A204.1 (cell line): ENCODE data around the gene CALCR.
"Not testable (repeated sequence)": the region's sequence is repeated elsewhere in the genome, so short reads cannot be mapped to it uniquely, and the experiment has no call there.

Experiments
- FAIRE-seq: peaks from 2 replicates; lab custom pipeline; 2012; peaks lifted over from hg19 to GRCh38; lab: Jason Lieb, UNC

Gene CALCR

DNA sequence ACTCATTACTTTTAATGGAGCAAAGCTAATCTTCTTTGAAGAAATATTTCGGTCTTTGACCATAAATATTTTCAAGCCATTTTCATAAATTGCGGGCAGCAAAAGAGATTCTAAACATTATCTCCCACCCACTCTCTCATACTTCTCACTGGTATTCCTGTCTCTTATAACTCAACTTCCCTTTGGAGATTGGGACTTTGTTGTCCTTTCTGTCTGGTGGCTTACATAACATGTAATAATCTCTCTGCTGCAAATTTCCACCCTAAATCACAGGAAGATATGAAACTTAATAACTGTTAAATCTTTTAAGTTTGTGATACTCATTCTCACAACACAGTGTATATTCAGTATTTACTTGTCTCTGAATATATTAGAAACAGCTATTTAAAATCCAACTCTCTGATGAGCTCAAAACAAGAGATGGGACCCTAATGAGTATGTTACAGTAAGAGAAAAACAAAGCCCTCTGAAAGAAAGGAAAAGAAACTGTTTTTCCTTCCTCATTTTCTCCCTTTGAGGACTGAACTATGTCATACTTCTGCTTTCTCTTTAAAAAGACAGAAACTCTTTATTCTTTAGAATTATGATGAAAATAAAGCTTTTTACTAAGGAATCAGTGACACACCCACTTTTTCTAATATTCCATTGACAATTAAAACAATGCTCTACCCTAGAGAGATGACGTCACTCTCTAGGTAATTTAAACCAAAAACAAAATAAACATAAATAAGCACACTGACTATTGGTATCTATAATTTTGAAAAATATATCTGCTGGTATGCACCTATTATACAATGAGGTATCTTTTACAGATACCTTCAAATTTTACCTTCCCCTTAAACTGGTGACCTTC lies 14.7 kb downstream of the CALCR start:
- no peak for FAIRE-seq

DNA sequence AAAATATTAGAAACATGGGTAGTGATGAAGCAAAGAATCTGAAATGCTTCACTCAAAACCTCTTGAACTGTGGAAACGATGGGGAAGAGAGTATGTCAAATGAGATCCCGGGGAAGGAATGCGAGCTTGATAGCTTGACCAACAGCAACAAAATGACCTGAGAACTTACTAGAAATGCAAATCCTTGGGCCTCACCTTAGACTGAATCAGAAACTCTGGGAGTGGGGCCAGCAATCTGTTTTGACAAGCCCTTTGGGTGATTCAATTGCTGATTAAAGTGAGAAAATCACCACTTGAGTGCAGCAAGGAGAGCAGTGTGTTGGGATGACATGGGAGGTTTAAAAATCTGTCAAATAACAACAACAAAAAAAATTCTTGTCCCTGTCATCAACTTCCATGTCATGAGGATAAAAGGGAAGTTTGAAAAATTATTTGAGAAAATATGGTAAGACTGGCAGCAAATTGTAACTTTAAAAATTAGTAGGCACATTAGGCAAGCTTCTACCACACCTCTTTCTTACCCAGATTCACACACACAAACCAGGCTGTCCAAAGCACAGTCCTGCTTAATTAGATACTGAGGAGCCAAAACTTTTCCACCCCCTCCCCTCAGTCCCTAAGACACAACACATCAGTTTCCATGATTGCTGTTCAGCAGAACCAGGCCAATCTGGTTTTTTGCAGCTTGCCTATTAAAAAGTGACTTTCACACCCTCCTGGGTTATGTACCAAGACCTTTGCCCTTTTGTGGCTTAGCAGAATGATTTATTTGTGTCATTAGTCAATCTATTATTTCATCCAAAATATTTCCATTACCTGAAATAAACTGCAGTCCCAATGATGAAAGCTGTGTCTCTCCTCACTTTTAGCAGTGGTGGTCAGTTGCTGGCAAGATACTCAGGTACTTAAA lies 15.6 kb downstream of the CALCR start:
- FAIRE-seq: no peak

DNA sequence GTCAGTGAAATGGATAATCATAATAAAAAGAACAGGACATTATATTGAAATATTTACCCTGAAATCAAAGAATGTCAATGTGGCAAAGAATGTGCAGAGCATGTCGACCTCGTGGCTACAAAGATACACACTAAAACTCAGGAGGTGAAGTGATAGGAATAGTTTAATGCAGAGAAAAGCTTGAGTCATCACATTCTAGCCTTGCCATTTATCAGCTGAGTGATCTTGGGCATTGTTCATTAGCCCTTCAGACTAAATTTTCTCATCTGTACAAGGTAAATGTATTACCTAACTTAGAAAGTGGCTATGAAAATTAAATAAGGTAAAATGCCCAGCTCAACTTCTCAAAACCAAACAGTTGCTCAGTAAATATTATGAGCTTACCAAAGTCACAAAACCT lies 22.6 kb downstream of the CALCR start:
- no peak for FAIRE-seq

DNA sequence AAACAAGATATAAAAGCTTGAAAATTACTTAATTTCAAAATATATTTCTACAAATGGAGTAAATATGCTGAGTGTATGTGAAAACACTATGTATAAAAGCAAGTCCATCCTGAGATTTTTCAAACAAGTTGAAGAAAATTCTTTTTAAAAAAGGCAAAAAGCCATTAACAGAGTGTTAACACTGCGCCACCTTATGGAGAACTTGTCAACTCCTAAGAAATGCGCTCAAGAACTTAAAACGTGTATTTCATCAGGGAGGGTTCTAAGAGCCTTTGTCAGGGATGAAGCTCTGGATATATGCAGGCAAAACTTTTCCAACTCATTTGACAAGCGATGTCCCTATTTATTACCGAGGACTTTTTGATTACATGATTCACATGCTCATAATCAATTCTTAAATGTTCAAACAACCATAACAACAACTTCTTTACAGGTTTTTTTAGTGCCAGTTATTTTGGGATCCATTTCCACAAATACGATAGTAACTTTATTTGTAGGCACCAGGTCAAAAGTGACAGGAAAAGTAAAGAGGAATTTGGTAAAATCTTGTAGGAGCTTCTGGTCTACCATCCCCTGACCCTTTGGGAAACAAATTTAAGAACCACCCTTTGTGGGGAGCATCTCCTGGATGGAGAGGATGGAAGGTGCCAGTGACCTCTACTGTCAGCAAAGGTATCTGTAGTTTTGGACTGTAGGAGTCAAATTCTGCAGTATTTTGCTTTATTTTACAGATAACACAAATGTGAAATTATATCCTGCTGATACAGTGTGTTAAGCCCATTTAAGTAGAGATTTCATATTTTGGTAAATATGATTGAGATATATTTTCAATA lies 23.2 kb downstream of the CALCR start:
- peak; percentile 92 for FAIRE-seq

DNA sequence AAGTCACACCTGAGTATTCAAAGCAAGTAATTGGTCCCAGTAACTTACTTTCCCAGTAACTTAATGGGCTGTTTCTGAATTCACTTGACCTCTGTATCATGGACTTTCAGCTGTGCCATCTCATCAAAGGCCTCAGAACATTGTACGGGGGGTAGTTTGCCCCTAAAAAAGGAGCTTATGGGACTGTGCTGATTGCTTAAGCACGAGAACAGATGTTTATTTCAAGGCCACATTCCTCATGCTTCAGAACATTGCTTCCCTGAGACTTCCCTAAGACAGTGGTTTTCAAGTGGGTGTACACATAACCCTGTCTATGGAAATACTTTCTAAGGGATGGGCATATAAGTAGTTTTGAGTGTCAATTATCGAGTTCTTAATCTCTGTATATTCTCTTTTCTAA lies 26.8 kb downstream of the CALCR start:
- FAIRE-seq: no peak

DNA sequence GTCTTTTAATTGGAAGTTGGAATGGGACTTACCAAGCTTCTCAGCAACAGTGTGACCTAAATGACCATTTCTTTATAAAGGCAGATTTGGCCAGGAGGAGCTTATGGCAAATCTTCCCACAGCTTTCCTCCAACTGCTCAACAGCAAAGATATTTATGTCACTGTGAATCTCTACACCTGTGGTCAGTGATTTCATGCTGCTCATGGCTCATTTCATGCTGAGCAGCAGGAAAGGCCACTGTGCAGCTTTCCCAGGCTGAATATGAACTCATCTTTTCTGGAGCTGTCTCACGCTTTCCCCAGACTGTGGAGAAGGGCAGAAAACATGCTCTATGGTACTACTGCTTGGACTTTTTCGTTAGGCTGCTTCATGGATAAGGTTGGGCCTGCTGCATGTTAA lies 29.8 kb downstream of the CALCR start:
- FAIRE-seq: no peak

DNA sequence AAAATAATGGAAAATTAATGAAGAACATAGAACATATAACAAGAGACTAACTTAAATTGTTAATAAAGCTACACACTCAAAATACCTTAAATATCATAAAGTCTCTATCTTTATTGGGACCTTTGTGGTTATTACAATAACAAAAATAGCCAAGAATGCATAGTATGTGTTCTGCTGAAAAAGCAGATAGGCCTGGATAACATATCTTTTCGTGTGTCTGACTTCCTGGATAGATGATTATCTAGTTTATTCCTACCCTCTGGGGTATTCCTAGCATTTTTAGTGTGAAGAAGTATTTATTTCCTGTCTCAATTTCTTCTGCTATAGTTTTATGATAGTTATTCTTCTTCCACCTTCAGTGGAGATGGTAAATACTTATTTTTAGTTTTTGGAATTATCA lies 36.5 kb downstream of the CALCR start:
- peak; percentile 47 for FAIRE-seq

DNA sequence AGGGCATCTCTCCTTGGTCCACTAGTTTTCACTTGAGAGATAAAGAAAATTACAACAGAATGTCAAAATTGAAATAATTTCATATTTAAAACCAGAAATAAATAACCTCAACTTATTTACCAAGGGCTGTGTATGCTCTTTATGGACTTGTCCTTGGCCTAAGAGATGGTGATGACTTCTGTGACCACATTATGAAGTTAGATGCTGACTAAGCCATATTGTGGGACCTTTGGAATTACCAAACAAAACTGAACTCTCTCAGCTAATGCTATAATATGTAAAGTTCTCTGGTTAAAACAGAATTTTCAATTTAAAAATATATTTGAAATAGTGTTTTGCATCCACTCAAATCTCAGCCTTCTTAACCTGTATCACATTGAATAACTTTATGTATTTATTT lies 38.9 kb downstream of the CALCR start:
- no peak for FAIRE-seq

DNA sequence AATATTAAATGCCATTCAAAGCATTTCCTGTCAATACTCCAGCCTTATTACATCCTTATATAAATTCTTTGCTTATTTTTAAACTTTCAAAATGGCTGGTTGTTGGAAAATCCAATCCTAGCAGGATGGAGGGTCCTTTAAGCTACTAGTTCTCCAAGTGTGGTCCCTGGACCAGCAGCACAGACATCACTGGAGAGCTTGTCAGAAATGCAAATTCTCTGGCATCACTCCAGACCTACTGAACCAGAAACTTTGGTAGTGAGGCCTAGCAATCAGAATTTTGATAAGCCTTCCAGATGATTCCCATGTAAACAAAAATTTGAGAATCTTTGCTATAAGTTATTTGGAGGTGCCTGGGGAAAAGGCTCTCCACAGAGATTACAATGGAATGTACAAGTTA lies 43.8 kb downstream of the CALCR start:
- FAIRE-seq: no peak

DNA sequence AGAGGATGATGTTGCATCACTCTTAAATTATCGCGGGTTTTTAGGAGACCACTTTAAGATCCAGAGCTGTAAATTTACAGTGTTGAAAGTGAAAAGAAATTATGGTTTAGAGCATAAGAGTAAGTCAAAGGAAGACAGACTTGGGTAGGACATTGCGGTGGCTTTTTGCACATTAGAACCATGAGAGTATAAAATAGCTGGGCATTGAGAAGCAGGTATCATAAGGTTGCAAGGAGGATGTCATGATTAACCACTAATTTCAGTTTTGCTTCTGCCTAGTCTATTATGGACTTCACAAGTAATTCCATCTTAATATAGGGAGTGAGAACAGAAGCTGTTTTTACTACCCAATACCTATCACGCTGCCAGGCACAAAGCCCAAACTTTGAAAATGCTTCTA lies 57.7 kb downstream of the CALCR start:
- FAIRE-seq: no peak

DNA sequence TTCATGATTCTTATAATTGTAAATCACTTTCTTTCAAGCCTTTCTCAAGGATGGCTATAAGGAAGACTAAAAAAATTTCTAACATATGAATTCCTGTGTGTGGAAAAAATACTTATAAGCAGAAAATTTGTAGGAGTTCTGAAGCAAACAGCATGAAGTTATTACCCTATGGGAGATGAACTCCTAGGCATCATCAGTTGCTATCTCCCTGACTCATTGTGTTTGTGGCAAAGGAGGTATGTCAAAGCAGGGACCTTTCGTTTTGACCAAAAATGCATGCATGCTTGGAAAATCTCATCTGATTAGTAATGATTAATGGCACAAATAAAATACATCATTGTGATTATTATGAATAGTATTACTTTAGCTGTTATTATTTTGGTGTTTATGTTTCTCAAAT lies 59.4 kb downstream of the CALCR start:
- FAIRE-seq: no peak

DNA sequence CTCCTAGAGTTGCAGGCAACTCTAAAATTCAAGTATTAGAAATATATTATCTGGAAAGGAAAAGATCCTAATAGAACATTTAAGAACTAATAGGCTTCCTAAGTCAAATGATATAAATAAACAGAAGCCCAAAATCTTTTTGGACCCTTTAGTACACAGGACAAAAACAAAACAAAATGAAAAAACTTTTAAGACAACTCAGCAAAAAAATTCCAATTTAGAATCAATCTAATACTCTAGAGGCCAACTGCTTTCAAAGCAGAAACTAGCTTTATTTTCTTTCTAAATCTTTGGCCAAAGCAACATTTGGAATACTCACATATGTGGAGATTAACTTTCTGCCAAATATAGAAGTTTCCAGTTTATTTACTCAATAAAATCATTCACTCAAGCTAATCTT lies 65.2 kb downstream of the CALCR start:
- FAIRE-seq: no peak

DNA sequence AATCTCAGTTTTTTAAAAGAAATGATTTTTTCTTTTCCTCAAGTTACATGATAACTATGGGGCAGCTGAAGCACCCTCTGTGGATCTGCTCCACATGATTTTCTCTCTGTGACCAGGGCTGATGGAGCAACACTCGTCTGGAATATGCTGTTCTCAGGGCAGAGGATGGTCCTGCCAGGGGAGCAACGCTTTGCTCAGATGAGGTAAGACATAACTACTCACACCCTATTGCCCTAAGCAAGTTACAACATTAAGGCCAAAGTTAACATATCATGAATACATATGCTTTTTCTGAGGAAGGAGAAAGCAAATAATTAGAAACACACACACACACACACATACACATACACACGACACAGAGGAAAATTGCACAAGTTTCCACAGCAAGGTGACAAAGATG lies 71.4 kb downstream of the CALCR start:
- FAIRE-seq: no peak

DNA sequence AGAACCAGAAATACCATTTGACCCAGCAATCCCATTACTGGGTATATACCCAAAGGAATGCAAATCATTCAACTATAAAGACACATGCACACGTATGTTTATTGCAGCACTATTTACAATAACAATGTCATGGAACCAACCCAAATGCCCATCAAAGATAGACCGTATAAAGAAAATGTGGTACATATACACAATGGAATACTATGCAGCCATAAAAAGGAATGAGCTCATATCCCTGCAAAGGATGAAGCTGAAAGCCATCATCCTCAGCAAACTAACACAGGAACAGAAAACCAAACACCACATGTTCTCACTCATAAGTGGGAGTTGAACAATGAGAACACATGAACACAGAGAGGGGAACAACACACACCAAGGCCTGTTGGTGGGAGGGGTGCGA lies 82.7 kb downstream of the CALCR start:
- not testable (repeated sequence) for FAIRE-seq

DNA sequence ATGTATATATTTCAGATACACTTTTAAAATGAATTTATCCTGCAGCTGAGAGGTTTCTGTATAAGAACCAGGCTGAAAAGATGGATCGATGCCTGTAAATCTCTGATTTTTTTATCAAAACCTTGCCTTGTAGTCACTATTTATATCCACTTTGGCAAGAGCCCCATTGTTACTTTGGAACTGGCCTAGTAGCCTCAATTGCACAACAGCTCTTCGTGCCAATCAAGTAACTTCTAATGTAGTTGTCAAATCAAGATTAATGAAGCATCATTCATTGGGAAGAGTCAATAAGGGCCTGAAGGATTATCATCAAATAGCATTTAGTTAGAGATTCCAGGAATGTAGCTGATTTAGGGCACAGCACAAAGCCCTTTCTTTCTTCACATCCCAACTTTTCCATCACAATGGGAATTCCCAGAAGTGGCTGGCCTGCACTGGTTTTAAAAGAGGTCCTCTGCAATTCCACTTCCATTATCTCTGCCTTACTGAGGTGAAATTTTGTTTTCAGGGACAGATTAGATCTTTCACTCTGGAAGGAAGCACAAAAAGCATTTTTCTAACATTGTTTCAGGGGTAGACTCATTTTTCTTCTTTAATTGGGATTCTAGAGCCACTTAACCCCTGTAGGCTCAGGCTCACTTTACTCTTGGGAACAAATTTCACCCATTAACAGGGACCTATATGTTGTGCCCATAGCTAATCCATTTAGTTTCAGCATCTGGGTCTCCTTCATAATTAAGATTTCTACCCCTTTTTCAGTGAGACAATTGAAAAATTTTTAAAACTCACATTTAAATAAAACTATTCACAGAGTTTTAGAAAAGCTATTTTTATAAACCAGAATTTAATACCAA lies 97.8 kb downstream of the CALCR start:
- FAIRE-seq: no peak

DNA sequence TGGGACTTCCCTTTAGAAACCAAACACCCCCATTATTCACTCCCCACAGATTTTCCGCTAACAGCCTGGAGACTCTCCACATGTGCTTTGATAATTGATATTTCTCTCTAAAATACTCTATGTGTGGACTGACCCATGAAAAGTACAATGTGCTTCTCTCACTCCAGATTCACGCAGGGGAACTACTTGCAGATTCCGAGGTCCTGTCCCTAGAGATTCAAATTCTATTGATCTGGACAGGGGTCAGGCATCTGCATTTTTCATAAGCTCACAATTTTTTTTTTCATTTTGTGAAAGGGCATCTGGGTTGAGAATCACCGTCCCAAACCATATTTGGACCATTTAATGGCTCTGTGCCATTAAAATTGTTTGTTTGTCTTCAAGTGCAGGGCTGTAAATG lies 98.7 kb downstream of the CALCR start:
- FAIRE-seq: no peak

DNA sequence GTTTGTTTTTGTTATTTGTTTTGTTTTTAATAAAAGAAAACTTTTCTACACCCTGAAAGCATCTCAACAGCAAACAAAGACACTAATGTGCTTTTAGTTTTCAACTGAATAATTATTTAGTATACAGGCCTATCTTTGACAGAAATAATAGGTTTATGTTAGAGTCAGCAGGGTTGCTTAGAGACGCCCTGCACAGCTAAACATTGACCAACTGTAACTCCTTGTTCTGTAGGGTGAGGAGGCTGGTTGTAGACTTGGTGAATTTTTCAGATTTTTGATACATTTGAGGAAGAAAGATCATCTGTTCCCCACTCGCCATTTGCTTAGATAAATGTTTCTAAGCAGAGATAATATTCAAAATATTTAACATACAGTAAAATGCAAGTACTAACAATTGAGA lies 103.1 kb downstream of the CALCR start:
- no peak for FAIRE-seq

DNA sequence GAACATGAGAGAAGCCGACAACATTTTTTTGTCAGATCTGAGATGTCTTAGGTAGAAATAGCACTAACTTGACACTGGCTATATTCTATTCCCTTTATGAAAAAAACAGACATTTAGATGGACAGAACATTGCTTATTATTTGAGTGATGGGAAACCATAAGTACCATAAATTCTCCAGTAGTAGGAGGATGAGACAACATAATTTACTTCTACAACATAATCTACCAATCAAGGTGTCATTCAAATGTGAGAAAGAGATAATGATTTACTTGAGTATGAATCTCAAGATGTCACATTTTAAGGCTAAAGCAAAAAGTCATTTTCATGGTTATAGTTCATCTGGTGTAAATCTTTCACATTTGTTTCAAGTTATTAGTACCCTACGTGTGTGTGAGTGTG lies 110.8 kb downstream of the CALCR start:
- peak; percentile 14 for FAIRE-seq

DNA sequence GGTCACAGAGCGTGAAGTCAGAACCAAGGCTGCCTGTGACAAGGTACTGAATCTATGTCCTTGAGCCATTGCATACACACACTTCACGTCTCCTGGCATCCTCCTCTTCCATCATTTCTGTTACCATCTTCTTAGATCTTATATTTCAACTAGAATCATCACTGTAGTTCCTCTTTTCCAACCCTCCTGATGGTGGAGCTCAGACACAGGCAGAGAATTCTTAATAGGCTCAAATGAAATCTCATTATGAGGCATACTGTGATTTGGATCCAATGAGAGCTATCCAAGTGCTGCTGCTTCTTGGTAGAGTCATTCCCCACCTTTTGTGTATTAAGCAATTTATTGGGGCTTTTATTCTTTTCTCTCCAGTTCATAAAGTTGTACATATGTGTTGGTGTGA lies 113.2 kb downstream of the CALCR start:
- FAIRE-seq: no peak

DNA sequence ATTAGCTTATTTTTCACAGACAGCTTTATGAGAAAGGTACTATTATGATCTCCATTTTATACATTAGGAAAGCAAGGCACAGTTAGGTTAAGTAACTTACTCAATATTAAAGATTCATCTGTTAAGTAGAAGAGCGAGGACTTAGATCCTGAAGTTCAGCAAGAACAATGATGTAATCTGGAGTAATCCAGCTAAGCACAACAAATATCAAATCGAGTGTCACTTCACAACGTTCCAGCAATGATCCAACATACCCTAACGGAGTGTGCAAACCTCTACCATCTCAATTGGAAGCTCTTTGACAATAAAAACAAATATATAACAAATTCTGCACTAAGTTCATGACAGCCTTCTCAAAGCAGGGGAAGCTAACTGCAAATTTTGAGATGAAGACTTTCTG lies 121.3 kb downstream of the CALCR start:
- FAIRE-seq: no peak

DNA sequence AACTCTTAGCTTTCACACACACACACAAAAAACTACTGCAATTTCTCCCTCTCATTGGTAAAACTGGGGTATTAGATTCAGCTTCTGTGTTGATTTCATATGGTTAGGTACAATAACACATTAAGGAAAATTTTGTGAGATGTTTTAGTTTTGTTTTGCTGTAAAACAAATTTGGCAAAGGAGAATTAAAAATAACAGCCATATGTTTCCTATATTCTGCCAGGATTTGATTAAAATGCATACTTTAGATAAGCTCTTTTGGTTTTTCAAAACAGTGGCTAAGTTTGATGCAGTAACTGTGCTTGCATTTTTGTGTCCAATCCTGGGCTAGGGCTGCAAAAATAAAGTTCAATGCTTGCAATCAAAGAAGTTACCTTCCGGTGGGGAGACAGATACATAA lies 126.3 kb downstream of the CALCR start:
- FAIRE-seq: no peak

DNA sequence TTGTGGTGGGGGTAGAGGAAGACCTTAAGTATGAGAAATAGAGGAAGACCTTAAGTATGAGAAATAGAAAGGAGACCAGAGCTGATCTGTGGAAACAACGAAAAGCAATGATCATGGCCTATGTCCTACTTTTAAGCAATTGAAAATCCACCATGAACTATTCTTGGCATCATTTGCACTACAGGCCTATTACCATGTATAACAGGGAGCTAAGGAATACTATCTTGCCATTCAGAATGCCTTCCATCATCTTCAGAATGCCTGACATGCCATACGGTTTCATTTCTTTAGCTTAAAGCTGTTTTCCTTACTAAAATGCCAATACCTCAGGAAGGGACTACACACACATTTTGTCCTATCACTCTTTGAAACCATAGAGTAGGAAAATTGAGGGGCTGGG lies 127.0 kb downstream of the CALCR start:
- no peak for FAIRE-seq
